GM06990 (cell line): ENCODE measurements around the gene TSPAN16.

ENCODE experiments used
- DNase-seq: peaks from one replicate; pipeline ENCODE4 v3.0.0-alpha.2; 2011; ENCODE audit not compliant: insufficient read length; ENCODE audit errors: extremely low read depth
- H3K27me3 ChIP-seq: replicated peaks from 2 replicates; pipeline ENCODE4 v1.6.0; 2011; ENCODE audit warnings: low read length; ENCODE audit not compliant: control insufficient read depth, insufficient read depth
- H3K36me3 ChIP-seq: 2 replicates; pipeline ENCODE4 v1.5.1; 2011; ENCODE audit warnings: low read length; ENCODE audit not compliant: control insufficient read depth, insufficient read depth
- H3K4me3 ChIP-seq: replicated peaks from 2 replicates; pipeline ENCODE4 v1.5.1; 2011; ENCODE audit warnings: low read depth, mild to moderate bottlenecking, control low read depth, low read length
- TF ChIP-seq, protein P1 (sequence below): IDR thresholded peaks from 2 replicates; pipeline ENCODE4 v1.5.1; 2011; ENCODE audit warnings: low read length, control low read depth, mild to moderate bottlenecking, inconsistent platforms; ENCODE audit not compliant: insufficient read depth, poor library complexity, severe bottlenecking

Gene TSPAN16

GRCh38 chr19:11295665-11296245 is at the start of gene TSPAN16:
TSPAN16 (plus strand) TSS chr19:11296160; CDS start chr19:11296298, 138 bp downstream.
- TF ChIP-seq, protein P1, sequence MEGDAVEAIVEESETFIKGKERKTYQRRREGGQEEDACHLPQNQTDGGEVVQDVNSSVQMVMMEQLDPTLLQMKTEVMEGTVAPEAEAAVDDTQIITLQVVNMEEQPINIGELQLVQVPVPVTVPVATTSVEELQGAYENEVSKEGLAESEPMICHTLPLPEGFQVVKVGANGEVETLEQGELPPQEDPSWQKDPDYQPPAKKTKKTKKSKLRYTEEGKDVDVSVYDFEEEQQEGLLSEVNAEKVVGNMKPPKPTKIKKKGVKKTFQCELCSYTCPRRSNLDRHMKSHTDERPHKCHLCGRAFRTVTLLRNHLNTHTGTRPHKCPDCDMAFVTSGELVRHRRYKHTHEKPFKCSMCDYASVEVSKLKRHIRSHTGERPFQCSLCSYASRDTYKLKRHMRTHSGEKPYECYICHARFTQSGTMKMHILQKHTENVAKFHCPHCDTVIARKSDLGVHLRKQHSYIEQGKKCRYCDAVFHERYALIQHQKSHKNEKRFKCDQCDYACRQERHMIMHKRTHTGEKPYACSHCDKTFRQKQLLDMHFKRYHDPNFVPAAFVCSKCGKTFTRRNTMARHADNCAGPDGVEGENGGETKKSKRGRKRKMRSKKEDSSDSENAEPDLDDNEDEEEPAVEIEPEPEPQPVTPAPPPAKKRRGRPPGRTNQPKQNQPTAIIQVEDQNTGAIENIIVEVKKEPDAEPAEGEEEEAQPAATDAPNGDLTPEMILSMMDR = no peak
- no peaks in the 10 kb centered on the region for H3K27me3 ChIP-seq
- no peaks in the 10 kb centered on the region for H3K36me3 ChIP-seq
- DNase-seq = no peak
- H3K4me3 ChIP-seq = no peak within 1 kb of the TSS

GRCh38 chr19:11246941-11247340 is 49.0 kb upstream of the TSPAN16 start:
- H3K4me3 ChIP-seq = no peak overlapping the region
- H3K36me3 ChIP-seq = no peaks in the 10 kb centered on the region; the same call in 1 of the 2 replicates
- TF ChIP-seq, protein P1 = no peak
- DNase-seq = no peak
- H3K27me3 ChIP-seq = no peaks in the 10 kb centered on the region

GRCh38 chr19:11247391-11247790 is 48.6 kb upstream of the TSPAN16 start:
- no peaks in the 10 kb centered on the region for H3K27me3 ChIP-seq
- H3K36me3 ChIP-seq = no peaks in the 10 kb centered on the region; the same call in 1 of the 2 replicates
- no peak overlapping the region for H3K4me3 ChIP-seq
- DNase-seq = no peak
- TF ChIP-seq, protein P1 = no peak

DNA sequence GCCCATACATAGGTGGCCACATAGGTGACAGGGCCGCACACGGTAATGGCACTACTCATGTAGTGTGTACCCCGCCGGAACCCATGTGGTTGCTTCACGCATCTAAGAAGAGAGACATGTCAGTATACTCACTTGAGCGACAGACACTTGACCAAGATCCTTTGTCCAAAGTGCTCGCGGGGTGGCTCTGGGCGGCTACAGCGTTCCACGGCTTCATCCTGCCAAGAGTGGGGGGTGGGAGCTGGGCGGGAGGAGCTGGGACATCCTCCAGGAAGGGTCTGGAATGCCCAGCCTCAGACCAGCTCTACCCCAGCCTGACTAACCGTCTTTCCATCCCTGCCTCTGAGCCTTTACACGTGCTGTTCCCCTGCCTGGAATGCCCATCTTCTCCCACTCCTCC is 48.0 kb upstream of the TSPAN16 start:
- no peak for DNase-seq
- TF ChIP-seq, protein P1 = no peak
- H3K36me3 ChIP-seq = no peaks in the 10 kb centered on the region; the same call in 1 of the 2 replicates
- no peak overlapping the region for H3K4me3 ChIP-seq
- no peaks in the 10 kb centered on the region for H3K27me3 ChIP-seq

- TF ChIP-seq, protein P1 = no peak
- no peaks in the 10 kb centered on the region; the same call in 1 of the 2 replicates for H3K36me3 ChIP-seq
- H3K27me3 ChIP-seq = no peaks in the 10 kb centered on the region
- no peak for DNase-seq
- no peak overlapping the region for H3K4me3 ChIP-seq
These were observed 47.1 kb upstream of the TSPAN16 start for GRCh38 chr19:11248852-11249251.

DNA sequence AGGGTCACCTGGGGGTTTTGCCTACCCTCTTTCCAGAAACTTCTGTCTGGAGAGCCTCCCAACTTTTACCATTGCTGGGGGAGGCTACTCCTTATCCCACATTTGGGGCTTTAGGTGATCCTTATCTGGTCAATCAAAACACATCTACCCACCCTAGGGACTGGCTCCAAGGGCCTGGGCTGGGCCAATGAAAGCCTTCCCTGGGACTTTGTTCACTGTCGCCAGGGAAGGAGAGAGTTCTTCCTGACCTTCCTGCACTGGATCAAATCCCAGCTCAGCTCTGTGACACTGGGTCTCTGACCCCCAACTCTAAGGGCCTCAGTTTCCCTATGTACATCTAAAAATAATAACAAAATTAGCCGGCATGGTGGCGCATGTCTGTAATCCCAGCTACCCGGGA is 44.7 kb upstream of the TSPAN16 start:
- H3K27me3 ChIP-seq = no peaks in the 10 kb centered on the region
- no peaks in the 10 kb centered on the region; the same call in 1 of the 2 replicates for H3K36me3 ChIP-seq
- TF ChIP-seq, protein P1 = no peak
- no peak overlapping the region for H3K4me3 ChIP-seq
- no peak for DNase-seq
